HG03135 (cell line): ENCODE measurements around the gene OBSCN.

Experiments
- ATAC-seq: cut with Tn5 transposase; IDR thresholded peaks from one replicate; pipeline ENCODE4 v1.9.1; 2021; ENCODE audit warnings: mild to moderate bottlenecking, moderate library complexity; ENCODE audit not compliant: unreplicated experiment

The OBSCN gene

DNA sequence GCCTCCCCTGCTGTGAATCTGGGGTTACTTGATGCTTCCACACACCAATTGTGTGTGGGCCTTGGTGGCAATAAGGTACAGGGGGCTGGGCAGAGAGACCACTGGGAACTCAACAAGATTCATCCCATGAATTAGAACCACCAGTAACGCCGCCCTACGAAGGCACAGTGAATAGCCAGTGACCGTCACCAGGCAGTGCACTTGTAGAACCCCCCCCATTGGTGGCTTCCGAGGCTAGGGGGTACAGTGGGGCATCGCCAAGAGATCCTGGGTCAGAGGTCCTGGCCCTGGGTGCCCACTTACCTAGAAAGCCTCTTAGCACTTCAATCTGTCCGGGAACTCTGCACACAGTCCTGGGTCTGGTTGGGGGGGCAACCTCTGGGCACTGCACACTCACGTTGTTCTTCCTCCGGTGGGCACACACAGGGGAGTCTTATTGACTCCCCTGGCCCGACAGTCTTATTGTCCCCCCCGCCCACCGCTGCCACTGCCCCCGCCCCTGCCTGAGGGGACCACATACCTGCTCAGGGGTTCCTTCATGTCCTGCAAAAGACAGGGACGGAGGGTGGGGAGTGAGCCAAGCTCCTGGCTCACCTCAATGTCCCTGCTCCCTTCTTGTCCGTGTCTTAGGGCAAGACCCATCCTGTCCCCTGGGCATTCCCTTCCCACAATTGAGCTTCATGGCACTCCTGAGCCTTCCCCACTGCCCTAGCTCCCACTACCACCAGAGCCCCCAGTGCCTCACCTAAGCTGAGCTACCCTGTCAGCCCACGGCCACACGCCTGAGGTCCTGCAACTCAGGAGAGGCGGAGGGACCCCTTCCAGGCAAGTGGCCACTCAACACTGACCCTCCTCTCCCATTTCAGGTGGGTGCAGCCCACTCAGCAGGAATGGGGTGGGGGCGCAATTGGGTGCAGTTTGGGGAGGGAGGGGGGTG lies 201.3 kb downstream of the OBSCN start:
- no peak for ATAC-seq

DNA sequence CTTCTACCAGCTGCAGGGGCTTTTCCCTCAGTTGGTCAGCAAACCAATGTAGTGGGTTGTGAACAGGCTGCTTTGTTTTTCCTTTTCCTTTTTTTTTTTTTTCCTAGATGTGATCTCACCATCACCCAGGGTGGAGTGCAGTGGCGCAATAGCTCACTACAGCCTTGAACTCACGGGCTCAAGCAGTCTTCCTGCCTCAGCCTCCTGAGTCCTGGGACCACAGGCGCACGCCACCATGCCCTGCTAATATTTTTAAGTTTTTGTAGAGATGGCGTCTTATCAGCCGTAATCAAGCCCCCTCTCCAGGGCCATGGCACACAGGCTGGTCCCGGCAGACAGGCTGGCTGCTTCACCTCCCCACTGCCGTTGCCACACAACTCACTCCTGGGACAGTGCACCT lies 202.2 kb downstream of the OBSCN start:
- no peak for ATAC-seq

DNA sequence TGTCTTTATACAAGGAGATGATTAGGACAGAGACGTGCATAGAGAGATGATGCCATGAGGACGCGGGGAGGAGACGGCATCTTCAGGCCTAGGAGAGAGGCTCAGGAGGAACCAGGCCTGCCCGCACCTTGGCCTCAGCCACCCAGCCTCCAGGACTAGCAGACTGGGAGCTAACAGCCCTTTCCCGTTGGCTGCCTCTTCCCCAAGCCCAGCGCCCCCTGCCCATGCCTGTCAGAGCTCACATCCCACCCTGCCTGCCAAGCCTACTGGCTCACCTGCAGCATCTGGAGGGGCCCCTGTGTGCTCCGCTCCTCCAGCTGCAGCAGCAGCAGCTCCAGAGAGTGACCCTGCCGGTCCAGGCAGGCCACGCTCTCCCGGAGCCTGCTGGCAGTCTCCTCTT lies 202.8 kb downstream of the OBSCN start:
- no peak for ATAC-seq

DNA sequence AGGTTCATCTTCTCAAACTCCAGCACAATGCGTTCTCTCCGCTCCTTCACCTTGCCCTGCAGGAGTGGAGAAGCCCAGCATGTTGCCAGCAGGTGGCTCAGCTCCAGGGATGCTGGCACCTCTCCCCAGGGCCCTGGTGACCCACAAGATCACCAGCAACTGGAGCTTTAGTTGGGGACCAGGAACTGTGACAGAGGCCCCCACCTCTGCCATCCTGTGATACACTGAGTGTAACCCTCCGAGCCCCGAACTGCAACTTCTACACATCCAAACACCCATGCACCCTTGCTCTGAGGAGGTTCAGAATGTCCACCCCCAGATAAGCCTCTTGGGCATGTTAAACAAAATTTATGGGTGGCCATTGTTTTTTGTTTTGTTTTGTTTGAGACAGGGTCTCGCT lies 203.3 kb downstream of the OBSCN start:
- no peak for ATAC-seq

DNA sequence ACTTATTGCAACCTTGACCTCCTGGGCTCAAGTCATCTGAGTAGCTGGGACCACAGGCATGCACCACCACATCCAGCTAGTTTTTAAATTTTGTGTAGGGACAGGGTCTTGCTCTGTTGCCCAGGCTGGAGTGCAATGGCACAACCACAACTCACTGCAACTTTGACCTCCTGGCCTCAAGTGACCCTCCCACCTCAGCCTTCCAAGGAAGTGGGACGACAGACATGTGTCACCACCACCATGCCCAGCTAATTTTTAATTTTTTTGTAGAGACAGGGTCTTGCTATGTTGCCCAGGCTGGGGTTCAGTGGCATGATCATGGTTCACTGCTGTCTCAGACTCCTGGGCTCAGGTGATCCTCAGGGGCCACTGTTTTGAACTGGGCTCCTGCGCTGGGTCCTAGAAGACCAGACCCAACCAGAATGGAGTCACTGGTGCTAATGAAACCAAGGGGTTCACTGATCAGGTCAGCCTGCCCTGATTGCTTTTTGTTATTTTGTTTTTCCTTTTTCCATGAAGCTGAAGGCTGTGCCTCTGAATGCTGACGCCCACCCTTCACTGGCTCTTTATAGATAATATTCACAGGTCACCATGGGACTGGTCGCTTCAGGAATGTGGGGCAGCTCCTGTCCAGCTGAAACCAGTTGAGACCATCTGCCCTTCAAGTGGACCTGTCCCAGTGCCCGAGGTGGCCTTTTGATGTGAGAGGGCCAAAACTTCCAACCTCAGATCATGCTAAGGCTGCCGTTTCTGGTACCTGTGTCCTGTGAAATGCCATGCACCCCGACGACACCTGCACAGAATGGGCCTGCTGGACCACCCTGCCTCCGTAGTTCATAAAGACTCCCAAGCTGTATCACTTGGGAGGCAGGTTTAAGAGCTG lies 203.9 kb downstream of the OBSCN start:
- no peak for ATAC-seq

DNA sequence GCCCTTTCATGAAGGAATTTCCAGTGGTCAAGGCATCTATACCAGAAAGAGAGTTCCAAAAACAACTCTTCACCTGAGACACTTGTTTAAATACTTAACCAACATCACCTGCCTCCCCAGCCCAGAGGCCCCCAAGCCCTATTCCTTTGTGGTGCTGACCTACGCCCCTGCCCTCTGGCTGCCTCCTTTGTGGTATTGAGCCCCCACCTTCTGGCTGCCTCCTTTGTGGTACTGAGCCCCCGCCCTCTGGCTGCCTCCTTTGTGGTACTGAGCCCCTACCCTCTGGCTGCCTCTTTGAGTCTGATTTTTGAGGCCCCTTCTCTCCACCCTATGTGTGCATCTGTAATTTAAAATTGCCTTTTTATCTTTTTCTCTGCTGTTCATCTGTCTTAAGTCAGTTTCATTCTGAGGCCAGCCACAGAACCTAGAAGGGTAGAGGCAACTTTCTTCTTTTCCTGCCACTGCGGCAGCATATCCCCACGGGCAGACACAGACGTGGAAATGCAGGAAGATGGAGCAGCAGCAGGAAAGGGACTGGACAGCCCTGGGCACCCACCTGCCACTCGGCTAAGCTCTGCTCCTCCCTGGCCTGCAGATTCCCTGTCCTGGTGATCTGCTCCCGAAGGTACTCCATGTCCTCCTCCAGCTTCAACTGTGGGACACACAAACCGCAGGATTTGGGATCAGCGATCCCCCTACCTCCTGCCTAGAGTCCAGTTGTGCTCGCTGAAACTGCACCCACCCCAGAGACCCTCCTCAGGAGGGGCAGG lies 205.6 kb downstream of the OBSCN start:
- ATAC-seq, result no peak

DNA sequence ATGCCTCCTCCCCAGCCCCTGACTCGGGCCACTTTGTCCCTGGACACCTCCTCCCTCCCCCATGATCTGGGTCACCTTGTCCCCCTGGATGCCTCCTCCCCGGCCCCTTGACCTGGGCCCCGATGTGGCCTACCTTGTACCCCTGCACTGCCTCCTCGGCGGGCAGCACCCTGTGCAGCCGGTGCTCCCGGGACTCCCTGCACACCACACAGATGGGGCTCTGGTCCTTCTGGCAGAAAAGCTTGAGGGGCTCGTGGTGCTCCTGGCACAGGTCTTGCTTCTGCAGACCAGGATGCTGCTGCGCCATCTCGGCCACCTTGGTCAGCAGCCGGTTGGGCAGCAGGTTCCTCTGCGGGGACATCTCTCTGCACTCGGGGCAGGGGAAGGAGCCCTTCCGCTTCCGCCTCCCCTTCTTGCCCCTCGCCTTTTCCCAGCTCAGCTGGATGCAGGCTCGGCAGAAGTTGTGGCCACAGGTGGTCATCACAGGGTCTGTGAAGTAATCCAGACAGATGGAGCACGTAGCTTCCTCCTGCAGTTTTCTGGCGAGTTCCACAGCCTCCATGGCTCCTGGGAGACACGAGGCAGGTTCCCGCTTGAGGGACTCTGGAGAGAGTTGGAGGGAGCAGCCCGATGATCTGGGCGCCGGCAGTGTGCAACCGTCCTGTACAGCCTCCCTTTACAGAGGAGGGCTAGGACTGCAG lies 206.8 kb downstream of the OBSCN start:
- ATAC-seq, result no peak

DNA sequence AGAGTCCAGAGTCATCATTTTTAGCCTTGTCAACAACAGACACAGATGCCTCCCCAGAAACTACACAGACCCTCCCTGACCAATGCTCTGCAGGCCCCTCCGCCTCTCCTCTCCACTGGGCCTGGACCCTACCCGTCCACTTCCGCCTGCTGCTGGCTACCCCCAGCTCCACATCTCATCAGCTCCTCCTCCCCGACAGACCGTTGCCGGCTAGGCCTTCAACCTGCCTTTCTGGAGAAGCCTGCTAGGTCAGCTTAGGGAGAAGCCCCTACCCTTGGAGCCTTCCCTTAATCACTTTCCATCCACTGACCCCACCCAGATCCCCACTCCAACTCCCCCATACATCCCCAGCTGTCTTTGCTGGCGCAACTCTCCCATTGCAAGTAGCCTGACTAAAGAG lies 207.4 kb downstream of the OBSCN start:
- no peak for ATAC-seq

DNA sequence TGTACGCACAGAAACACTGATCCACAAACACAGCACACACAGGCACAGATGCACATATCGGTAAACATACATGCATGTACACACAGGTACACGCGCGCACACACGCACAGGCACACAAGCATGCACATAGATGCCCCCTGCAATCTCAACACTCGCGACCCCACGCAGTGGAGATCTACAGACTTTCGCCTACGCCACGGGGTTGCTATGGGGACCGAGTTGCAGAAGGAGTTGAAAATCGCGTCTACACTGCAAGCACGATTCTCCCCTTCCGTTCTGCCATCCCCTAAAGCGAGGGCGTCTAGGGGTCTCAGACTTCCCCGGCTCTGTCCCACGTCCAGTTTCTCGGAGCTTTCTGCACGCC lies 208.0 kb downstream of the OBSCN start:
- ATAC-seq, result no peak

DNA sequence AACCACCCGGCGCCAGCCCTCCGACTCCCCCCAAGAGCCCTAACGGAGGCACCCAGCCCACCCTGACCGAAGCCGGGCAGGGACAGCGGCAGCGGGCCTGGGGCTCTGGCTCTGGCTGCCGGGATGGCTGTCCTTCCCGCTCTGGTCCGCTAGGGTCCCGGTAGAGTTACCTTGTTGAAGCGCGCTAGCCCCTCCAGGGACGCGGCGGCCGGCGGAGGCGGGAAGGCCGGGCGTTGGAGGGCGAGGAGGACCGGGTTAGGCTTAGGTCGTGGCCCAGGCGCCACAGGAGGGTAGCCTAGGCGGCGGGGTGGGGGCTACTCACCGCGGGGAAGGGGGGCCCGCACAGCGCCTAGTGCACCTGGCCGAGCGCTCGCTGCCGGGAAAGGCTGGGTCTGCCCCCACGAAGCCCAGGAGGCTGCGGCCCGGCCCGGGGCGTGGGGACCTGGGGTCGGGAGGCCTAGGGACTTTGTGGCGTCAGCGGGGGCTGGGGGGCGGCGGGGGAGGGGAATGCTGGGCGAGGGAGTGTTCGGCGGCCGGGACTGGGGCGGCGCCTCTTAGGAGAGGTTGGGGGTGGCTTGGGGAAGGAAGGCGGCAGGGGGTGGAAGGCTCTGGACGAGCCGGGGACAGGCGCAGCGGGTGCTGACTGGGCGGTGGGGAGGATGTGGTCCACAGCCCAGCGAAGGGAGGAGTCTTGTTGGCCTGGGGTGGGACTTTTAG lies 208.5 kb downstream of the OBSCN start, which contains the start of gene TRIM17:
TSS of gene TRIM17 (minus strand) at position 645 of the 717 bp plus-strand sequence. CDS start 1,789 bp downstream, outside the sequence.
- ATAC-seq, result no peak

DNA sequence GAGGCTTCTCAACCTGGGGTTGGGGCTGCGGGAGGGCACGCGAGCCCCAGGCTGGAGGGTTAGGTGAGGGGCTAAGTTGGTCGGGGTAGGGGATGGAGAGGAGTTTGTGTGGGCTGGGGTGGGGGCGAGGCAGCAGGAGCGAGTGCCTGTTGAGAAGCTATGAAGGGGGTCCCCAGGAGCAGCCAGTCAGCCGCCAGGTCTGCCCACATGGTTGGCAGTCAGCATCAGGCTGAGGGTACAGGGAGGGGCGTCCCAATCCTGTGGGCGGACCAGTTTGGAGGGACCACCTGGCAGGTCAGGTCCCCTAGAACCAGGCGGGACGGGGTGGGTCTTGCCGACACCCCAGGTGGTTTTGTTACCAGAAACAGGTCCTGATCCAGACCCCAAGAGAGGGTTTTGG lies 209.2 kb downstream of the OBSCN start:
- ATAC-seq, result no peak

DNA sequence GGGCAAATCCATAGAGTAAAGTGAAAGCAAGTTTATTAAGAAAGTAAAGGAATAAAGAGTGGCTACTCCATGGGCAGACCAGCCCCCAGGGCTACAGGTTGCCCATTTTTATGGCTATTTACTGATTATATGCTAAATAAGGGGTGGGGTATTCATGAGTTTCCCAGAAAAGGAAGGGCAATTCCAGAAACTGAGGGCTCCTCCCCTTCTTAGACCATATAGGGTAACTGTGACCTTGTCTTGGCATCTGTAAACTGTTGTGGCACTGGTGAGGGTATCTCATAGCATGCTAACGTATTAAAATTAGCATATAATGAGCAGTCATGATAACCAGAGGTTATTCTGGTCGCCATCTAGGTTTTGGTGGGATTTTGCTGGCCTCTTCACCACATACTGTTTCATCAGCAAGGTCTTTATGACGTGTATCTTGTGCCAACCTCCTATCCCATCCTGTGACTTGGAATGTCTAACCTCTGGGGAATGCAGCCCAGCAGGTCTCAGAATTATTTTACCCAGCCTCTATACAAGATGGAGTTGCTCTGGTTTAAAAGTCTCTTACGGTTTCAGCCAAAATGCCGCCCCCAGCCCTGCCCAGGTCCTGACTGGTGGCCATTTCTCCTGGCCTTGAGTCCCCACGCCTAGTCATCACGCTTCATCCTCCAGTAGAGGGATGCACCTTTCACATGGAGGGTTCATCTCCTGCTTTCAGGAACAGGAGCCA lies 209.8 kb downstream of the OBSCN start:
- no peak for ATAC-seq

DNA sequence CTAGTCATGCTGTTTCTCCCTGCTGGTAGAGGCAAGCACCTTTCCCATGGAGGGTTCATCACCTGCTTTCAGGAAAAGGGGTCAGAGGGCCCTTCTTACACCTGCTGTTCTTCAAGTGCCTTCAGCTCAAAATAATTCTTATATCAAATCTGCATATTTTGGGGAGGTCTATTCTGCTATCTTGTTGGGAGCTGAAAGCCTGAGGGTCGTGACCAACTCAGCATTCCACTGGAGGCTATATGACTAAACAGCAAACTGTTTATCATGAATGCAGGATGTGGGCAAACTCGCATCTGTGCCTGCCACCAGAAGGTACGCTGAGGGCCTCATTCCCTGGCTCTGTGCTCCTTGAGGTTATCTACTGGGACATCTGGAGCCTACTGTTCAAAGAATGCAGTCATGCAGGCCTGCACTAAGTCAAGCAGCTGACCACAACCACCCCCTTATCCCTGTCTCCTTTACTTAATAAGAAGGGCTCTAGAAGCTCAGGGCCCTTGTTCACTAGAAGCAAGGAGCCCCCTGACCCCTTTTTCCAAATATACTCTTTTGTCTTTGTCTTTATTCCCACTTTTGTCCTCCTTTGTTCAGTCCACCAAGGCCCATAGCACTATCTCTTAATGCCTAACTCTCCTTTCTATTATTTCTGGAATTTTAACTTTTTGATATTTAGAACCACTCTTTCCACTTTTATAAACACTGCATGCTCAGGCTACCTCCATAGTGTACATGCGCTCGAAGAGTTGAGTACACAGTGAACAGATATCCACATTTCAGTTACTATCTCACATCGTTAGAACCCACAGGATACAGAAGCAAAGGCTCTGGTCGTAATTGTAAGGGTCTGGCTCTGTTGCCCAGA lies 213.4 kb downstream of the OBSCN start:
- no peak for ATAC-seq

DNA sequence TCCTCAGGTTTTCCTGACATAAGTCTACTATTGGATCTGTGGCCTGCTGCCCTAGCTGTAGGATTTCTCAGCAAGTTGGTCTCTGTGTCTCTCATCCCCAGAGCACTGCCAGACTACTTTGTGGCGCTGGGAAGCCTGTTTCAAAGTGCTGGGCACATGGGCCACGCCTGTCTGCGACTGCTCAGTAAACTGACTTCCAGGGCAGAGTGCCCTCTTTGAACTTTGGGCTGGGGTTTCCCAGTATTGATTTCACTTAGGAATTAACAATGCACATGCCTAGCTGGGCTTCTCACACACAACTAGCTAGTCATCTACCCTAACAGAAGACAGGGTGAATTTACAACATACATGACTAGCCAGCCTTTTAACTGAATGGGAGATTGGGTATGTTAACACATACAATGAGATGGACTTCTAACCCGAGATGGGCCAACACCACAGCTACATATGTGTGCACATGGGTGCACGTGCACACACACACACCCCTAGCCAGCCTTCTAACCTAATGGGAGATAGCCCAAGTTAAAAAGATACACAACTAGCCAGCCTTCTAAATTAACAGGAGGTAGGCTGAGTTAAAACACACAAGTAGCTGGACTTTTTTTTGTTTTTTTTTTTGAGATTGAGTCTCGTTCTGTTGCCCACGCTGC lies 215.7 kb downstream of the OBSCN start:
- no peak for ATAC-seq

DNA sequence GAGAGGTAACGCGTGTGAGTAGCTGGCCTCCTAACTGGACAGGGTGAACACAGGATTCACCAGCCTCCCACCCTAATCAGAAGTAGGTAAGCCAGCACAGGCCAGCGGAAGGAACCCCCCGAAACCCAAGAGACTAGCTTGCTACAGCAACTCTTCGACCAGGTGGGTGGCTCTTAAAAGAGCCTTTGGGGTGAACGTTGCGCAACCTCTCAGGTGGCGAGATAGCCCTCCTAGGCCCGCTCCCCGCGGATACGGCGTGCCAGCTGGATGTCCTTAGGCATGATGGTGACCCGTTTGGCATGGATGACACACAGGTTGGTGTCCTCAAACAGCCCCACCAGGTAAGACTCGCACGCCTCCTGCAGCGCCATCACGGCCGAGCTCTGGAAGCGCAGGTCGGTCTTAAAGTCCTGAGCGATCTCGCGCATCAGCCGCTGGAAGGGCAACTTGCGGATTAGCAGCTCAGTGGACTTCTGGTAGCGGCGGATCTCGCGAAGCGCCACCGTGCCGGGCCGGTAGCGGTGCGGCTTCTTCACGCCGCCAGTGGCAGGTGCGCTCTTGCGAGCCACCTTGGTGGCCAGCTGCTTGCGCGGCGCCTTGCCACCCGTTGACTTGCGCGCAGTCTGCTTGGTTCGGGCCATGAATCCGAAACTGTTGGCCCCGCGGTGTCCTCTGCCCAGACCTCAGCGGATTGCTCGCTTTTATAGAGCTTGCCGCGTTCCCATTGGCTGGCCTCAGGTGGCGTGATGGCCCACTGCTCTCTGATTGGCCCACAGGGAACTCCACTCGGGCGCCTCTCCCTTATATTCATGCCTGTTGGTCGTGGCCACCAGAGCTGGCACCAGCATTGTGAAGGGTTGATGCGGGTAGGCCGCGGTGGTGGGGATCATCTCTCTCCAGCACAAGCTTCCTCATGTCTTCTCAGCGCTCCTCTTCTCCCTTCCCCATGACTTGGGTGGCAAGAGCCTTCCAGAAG lies 217.1 kb downstream of the OBSCN start:
- ATAC-seq, result no peak

DNA sequence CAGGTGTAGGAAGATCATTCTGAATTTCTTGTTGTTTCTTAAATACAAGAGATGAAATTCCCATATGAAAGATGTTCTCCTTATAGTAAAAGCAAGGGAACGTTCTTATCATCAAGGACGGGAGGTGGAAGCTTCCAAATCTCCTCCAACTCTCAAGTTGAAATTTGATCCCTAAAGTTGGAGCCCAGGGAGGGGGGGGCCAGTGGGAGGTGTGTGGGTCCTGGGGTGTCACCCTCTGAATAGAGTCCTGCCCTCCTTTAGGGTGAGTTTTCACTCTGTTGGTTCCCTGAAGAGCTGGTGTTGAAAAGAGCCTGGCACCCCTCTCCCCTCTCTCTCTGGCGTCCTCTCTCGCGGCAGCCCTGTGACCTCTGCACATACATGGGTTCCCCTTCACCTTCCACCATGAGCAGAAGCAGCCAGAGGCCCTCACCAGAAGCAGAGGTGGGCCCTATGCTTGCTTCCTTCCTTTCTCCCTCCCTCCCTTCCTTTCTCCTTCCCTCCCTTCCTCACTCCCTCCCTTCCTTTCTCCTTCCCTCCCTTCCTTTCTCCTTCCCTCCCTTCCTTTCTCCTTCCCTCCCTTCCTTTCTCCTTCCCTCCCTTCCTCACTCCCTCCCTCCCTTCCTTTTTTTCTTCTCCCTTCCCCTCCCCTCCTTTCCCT lies 218.8 kb downstream of the OBSCN start:
- ATAC-seq, result no peak
